HuH-7 (cell line): ENCODE data around the gene MARCHF3.
"Not testable (repeated sequence)": the region's sequence is repeated elsewhere in the genome, so short reads cannot be mapped to it uniquely, and the experiment has no call there.

Experiments used
- DNase-seq: peaks from one replicate; pipeline ENCODE4 v3.0.0; 2011; ENCODE audit warnings: low spot score

Gene MARCHF3, protein sequence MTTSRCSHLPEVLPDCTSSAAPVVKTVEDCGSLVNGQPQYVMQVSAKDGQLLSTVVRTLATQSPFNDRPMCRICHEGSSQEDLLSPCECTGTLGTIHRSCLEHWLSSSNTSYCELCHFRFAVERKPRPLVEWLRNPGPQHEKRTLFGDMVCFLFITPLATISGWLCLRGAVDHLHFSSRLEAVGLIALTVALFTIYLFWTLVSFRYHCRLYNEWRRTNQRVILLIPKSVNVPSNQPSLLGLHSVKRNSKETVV

DNA sequence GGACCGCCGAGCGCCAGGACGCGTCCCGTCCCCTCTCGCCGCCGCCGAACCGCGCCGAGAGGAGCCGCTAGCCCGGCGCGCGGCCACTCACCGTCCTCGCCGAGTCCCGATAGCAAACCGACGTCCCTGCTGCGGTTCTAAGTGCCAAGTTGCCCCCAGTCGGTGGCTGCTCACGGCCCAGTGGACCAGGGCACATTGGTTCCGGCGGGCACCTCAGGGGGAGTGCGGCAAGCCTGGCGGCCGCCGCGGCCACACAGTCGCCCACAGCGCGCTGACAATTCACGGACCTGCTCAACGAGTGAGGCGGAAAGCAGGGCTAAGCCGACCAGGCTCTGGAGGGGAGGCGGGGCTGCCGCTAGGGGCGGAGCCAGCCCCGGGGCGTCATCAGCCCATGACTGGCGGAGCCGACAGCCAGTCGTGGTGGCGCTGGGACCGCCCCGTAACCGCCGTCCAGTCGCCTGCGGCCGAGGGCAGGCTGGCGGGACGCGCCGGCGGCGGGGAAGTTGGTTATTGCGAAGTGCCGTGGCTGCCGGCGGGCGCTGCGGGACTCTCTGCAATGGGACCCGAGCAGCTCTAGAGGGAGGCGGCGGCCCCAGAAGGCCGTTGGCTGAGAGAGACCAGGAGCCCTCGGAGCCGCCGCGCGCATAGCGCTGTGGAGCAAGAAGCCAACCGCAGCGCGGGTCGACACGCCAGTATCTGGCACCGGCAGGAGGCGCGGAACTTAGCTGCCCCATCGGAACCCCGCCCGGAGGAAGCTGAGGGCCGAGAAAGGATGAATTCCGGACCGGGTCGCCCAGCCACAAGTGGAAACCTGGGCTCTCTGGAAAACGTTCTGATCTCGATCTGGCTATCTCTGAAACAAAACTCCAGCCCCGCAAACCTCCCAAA, at the start of gene MARCHF3:
TSS of gene MARCHF3 (minus strand) at position 300 of the 888 bp plus-strand sequence. CDS start 112,387 bp downstream, outside the sequence.
- DNase-seq: peak; percentile 87

DNA sequence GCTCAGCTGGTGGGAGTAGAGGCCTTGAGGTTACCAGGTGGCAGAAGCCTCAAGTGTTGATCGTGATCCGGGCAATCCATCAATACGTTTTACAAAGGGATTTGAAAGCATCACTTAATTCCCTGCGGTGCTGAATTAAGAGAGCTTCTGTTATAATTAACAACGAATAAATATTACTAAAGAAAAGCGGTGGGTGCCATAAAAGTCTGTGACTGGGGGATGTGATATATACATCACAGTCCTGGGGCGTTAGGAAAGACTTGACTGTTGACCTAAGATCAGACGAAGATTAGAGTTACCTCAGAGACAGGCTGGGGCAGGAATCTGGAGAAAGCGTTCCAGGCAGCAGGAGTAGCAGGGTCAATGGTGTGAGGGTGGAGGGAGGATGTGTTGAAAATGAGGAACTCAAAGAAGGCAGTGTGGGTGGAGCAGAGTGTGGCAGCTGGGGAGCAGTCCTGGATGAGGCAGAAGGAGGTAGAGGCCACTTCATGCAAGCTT, 49.7 kb upstream of the MARCHF3 start:
- peak; percentile 42 for DNase-seq

DNA sequence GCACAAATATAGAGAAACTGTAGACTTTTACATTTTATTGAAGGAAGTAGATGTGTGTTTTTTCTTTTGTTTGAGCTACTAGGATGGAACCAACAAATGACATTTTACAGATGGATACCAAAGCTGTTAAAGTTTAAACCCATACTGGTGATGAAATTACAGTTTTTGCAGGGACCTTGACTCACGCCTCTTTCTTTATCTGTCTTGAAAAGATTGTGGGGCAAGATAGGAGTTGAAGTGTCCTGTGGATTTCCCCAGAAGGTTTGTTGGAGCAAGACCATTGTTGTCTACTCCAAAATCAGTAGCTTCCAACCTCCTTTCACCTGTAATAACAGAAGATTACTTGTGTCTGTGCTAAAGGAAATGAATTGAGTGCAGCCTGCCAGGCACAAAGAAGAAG, 47.0 kb upstream of the MARCHF3 start:
- no peak for DNase-seq

DNA sequence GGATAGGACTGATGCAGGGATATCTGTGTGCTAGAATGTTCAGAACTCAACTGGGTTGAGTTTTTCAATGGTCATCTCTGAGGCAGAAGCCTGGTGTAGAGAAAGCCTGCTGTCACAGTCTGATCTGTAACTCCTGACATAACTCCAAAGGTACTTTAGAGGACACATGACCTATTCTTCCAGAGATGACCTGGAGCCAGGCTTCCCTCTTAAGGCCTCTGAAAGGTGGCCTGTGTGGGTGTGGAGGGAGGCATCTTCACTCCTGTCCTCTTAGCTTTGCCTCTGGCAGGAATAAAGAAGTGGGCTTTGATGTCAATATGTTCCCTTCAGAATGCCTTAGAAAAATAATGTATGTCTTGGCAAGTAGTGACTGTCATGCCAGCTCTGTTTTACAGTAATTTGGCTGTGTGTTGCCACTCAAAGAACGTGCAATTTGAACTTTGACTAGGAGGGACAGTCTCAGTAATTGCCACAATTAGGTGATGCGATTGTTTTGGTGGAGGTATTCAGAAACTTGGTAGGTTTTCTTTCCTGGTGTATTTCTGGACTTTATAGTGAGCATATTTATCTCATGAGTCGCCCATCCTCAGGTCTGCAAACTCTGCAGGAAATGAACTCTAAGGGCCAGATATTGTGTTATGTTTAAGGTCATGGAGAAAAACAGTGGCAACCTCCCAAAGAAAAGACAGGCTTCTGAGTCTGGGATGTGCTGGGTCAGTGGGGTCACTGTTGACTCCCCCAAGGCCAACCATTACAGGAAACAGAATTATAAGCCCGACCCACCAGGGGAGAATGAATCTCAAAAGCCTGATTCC, 46.2 kb upstream of the MARCHF3 start:
- DNase-seq: no peak

DNA sequence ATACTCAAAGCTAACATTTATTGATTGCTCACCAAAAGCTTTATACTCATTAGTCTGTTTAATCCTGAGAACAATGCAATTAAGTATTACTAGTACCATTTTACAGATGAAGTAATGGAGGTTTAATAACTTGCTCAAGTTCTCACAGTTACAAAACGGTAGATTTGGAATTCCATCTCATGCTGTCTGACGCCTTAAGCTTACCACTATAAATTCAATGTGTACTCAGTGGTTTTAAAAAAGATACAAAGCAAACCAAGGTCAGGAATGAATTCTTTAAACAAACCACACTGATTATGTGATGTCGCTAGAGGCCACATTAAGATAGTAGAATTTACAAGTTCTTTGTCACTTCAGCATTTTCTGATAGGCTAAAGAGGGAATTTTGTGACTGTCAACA, 44.1 kb upstream of the MARCHF3 start:
- DNase-seq: no peak

DNA sequence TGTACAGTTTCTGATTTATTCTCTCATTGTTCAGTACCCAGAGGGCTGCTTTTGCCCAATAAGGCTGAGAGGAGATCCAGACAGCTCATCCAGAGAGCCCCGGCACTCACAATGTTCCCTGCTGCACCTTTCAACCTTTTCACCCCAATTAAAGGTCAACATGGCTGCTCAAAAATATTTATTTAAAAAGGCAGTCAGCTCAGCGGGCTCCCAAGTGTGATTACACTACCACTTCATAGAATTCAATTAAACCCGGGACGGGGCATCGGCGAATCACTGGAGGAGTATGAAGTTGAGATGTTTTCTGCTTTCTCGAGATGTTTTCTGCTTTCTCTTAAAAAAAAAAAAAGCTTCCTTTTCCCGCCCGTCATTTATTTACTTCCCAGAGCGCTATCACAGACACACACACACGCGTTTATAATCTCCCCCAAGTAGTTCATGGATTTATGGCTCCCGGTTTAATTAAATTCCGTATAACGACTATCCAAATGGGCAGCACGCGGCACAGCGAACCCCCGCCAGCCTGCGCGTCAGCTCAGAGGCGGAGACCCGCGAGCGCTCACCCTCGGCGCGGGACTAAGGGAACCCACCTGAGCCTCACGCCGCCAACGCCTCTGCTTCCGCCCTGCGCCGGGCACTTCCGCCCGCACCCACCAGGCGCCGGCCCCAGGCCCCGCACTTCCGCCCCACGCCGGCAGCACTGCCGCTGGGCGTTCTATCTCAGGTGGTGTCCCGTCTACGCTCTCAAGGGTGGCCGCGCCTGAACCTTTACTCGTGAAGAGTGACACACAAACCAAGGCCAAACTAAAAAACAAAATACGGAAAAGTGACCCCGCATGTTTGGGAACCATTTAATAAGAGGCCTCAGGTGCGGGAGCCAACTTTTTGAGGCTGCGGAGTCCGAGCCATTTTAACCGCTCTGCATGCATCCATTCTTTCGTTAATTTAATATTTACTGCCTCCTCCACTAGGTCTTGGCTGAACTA, 42.8 kb upstream of the MARCHF3 start, which contains the start of gene C5orf63:
TSS of gene C5orf63 (minus strand) at position 642 of the 986 bp plus-strand sequence. CDS start 14,507 bp downstream, outside the sequence.
- DNase-seq: peak; percentile 79

DNA sequence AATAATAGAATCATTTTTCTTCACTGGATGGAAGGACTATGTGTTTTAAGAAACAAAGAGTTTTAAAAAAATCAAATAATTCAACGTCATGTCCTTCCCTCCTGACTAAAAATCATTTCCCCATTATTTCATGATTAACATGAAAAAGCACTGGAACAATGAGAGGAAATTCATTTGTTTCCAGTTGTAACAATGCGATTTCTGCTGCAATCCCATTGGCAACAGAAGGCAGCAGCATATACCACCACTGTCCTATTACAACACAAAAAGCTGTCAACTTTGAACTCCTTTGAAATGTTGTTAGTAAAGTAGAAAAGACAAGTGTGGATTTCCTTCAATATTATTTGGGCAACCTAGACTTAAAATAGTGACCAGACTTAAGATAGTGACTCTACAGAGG, 39.9 kb upstream of the MARCHF3 start:
- no peak for DNase-seq

DNA sequence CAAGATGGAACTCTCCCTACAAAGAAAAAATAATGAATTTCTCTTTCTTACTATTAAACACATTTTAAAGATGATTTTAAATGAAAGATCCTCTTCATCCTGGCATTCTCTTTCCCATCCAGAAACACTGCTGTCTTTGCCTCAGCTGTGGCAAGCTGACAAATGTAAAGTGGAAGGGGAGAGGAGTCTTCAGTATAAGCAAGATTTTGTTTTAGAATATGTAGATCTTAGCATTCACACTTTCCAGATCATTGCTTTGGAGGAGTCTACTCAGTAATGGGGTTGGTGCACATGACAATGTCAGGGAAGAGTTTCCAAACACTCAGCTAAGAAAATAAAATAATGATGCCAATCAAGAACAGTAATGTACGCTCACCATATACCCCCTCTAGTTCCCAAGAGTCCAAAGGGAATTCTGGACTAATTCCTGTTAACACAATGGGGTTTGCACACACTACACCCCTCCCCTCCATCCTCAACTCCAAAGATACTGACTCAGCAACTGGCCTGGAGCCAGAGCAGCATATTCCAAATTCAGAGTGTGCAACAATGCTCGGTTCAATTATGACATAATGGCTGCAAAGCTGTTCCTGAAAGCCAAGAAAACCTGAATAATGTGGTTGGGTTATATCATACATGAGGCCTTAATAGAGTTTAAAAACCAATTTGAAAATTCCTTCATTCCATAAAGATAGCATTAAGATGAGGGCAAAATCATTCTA, 38.3 kb upstream of the MARCHF3 start:
- no peak for DNase-seq

DNA sequence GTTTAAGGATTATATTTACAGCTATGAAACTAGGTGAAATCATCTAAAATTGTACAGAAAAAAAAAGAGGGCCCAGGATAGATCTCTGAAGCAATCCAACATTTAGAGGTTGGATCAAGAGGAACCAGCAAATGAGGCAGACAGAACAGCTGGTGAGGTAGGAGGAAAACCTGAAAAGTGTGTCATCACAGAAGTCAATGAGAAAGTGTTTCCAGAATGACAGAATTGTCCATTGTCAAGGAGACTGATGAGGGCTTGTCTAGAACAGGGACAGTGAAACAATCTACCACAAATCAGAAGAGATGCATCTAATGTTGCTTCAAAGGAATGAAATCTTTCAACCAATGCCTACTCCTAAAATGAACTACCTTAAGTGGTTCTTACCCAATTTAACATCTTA, 36.4 kb upstream of the MARCHF3 start:
- DNase-seq: no peak

DNA sequence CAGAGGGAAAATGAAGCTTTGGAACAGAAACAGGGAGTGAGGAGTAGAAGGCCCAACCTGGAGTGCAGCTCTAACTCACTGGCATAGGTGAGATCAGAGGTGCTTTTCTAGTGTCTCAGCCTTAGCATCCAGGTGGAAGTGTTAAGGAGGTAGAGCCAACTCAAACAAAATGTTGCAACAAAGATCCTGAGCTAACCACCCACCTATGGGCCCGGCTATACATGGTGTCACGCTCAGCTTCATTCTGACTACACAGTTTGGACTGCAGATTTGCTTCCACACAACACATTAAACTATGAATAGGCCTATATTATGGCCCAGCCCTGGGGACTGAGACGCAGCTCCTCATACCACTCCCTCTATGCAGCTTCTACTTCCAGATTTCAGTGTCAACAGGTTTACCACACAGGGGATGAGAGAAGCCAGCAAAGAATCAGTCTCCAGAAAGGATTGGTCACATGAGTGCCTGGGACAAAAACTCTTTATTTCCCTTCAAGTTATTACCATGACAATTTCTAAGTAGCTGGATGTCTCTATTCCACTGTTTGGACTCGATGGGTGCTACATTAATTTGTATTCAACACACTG, 34.0 kb upstream of the MARCHF3 start:
- DNase-seq: no peak

DNA sequence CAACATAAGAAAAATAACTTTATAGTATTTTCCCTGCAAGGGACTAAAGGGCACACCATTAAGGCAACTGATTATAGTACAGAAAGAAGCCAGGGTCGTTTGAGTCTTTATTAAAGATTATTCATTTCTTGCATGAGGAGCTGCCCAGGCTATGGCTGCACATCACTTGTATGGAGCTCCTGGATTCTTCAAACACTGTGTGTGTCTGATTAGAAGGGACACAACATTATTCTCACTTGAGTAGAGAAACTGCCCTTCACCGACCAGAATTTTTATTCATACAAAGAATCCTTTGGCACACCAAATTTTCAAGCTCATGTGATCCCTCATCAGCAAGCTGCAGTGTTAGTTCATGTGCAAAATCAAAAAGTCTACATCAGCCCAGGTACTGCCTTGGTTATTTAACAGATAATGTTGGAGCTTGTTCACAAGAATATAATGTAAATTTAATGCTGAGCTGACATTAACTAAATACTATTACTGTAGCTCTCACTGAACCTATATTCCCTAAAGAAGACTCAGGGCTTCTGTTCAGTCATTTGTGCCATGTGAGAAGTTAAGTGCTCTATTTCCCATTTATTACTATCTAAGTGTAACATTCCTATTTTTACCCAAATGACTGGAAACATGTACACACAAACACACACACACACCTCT, 33.0 kb upstream of the MARCHF3 start:
- no peak for DNase-seq

DNA sequence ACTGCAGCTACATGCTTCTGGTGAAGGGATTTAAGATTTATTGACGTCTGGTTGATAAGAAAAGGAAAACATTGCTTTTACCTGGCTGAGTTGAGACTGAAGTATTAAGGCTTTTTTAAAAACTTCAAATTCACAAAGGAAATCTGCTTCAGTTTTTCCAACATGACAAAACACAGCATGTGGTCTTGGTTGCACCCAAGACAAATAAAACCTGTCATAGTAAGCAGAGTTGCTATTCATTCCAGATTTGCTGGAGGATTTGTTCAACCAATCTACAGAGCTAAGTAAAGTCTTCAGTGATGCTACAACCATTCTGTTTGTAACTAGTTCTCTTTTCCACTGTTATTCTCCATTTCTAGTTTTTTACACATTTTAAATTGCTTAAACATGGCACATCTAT, 31.6 kb upstream of the MARCHF3 start:
- DNase-seq: no peak

DNA sequence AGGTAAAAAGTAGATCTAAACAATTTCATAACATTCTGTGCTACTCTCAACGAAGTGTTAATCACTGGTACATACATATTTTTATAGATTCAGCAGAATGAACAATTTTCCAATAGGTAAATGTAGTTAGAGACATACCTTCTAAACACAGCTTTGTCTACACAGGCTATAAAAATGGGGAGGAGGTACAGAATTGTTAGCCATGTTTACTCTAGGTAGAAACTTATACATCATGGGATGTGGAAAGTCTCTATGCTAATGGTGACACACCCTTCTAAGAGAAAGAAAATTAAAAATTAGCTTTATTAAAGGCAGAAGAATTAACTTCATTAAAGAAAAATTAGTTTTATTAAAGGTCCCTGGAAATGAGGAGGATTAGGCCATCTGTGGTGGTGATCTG, 31.2 kb upstream of the MARCHF3 start:
- no peak for DNase-seq

DNA sequence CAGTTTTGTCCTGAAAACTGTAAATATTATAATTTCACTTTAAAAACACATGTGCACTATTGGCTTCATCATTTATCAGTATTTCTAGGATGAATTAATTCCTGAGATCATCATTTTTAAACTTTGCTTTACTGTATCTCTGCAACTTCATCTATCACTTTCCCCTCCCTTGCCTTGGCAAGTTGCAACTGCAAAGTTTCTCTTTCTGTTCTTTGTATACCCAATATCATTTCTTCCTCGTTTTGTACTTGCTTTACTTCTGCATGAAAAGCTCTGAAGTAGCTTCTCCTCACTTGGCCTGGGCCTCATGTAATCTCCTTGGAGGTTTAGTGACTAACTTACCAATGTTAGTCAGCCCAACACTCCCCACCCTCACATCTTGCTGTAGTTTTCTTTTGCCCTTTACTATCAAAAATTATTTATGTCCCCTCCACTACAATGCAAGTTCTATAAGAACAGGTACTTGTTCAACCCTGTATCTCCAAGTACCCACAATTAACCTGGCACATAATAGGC, 30.2 kb upstream of the MARCHF3 start:
- no peak for DNase-seq

DNA sequence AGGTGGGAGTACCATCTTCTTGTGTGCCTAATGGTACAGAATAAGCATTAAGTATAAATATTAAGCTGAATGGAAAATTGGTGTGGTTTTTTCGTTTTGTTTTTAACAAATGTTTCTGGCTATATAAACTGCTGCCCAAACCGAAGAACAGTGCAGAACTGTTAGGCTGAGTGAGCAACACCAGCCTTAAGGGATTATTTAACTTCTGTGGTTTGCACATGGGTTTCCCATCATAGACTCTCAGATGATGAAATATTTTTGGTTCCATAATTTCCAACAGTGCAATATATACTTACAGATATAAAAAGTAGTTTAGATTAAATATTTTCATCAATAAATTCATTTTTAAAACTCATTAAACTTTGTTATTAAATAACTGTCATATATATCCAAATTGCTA, 26.5 kb upstream of the MARCHF3 start:
- no peak for DNase-seq

DNA sequence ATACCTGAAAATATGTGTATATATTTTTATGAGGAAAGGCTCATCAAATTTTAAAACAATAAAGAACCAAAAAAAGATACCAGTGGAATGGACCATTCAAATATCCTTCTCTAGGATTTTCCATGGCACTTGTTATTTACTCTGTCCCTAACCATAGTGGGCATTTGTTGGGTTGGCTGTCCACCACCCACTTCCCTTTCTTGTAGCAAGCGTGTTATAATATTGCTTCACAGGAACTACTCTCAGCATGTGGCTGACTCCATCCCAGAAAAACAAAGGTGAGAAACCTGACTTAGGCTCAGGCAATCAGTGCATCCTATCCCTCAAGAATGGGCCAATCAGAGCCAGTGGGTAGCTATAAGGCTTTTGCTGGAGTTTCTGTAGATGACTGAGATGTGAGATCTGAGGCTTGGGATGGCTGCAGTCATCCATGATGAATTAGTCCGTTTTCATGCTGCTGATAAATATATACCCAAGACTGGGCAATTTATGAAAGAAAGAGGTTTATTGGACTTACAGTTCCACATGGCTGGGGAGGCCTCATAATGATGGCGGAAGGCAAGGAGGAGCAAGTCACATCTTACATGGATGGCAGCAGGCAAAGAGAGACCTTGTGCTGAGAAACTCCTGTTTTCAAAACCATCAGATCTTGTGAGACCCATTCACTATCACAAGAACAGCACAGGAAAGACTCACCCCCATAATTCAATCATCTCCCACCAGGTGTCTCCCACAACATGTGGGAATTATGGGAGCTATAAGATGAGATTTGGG, 25.7 kb upstream of the MARCHF3 start:
- DNase-seq: no peak

DNA sequence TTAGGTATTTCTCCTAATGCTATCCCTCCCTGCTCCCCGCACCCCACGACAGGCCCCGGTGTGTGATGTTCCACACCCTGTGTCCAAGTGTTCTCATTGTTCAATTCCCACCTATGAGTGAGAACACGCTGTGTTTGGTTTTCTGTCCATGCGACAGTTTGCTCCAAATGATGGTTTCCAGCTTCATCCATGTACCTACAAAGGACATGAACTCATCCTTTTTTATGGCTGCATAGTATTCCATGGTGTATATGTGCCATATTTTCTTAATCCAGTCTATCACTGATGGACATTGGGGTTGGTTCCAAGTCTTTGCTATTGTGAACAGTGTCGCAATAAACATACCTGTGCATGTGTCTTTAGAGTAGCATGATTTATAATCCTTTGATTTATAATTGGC, 23.2 kb upstream of the MARCHF3 start:
- not testable (repeated sequence) for DNase-seq

DNA sequence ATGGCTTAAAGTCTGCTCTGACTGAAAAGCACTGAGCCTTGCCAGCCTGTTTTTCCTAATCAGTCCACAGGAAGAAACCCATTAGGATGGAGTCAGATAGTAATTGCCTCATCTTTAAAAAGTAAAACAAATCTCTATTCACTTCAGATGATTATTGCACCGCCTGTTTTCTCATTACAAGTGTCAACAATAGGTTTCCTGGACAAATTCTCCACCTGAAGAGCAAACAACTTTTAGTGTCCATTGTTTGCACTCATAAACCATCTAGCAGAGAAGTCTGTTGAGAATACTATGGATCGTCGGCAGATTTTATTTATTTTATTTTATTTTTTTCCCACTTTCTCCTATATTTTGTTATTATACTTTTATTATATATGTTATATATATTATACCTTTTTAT, 22.7 kb upstream of the MARCHF3 start:
- DNase-seq: no peak
